PC-9 (cell line): Measurements from ENCODE around the gene SUPT20H.
A peak's percentile ranks its signal among the peaks of the same experiment; 100 is the strongest.

Experiments used
- EZH2 ChIP-seq: fragments of 200-600 bp; sonication (generic); IDR thresholded peaks from 2 replicates; pipeline ENCODE4 v1.8.0; 2017; ENCODE audit warnings: antibody characterized with exemption, low read depth
- TF ChIP-seq, protein P1 (sequence below): fragments of 200-600 bp; sonication (generic); conservative IDR thresholded peaks from 2 replicates; pipeline ENCODE4 v1.6.1; 2017; ENCODE audit warnings: mixed run types, antibody characterized with exemption, mild to moderate bottlenecking, moderate library complexity

DNA sequence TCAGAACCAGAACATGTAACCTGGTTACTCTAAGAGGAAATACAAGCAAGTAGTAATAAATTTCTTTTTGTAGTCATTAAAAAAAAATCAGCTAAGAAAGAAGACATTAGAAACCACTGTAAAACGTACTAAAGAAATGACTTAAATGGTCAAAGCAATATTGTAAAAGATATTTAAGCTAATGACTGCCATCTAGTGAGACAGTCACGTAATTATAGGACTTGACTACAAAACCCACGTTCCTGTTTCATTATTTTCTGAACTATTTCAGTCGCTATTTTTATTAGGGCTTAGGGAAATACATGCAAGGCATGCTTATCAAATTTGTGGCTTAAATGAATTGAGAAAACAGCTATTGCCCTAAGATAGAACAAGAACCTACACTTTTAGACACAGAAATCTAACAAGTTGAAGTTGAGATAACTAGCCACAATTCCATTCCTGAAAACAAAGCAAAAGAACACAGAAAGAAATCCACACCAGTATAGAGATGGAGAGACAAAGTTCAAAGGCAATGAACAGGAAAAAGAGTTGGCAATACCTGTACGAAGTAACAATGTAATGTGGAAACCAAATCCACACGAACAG is 78.2 kb downstream of the SUPT20H start:
- TF ChIP-seq, protein P1, sequence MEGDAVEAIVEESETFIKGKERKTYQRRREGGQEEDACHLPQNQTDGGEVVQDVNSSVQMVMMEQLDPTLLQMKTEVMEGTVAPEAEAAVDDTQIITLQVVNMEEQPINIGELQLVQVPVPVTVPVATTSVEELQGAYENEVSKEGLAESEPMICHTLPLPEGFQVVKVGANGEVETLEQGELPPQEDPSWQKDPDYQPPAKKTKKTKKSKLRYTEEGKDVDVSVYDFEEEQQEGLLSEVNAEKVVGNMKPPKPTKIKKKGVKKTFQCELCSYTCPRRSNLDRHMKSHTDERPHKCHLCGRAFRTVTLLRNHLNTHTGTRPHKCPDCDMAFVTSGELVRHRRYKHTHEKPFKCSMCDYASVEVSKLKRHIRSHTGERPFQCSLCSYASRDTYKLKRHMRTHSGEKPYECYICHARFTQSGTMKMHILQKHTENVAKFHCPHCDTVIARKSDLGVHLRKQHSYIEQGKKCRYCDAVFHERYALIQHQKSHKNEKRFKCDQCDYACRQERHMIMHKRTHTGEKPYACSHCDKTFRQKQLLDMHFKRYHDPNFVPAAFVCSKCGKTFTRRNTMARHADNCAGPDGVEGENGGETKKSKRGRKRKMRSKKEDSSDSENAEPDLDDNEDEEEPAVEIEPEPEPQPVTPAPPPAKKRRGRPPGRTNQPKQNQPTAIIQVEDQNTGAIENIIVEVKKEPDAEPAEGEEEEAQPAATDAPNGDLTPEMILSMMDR = peak; percentile 74
- no peak for TF ChIP-seq EZH2
